Adipocyte (in vitro differentiated cells): Measurements from ENCODE around the gene COL6A2.

ENCODE experiments used
- DNase-seq: peaks from one replicate; pipeline ENCODE4 v3.0.0-alpha.2; 2015; ENCODE audit warnings: low read depth
- H3K27me3 ChIP-seq: replicated peaks from 2 replicates; pipeline ENCODE4 v1.7.0; 2013; ENCODE audit warnings: mild to moderate bottlenecking, low read length, moderate library complexity; ENCODE audit not compliant: control insufficient read depth, insufficient read depth
- H3K36me3 ChIP-seq: 2 replicates; pipeline ENCODE4 v1.7.0; 2013; ENCODE audit warnings: low read length, mild to moderate bottlenecking, moderate library complexity; ENCODE audit not compliant: control insufficient read depth, insufficient read depth, severe bottlenecking
- H3K4me1 ChIP-seq: 2 replicates; pipeline ENCODE4 v1.7.0; 2013; ENCODE audit warnings: mild to moderate bottlenecking, low read length, moderate library complexity; ENCODE audit not compliant: control insufficient read depth, insufficient read depth
- H3K4me3 ChIP-seq: 2 replicates; pipeline ENCODE4 v1.7.0; 2013; ENCODE audit warnings: mild to moderate bottlenecking, low read length, moderate library complexity
- H3K9ac ChIP-seq: 2 replicates; pipeline ENCODE4 v1.7.0; 2013; ENCODE audit warnings: mild to moderate bottlenecking, low read length, moderate library complexity
- H3K9me3 ChIP-seq: 2 replicates; pipeline ENCODE4 v1.7.0; 2013; ENCODE audit warnings: mild to moderate bottlenecking, low read length, moderate library complexity; ENCODE audit not compliant: control insufficient read depth

The COL6A2 gene

DNA sequence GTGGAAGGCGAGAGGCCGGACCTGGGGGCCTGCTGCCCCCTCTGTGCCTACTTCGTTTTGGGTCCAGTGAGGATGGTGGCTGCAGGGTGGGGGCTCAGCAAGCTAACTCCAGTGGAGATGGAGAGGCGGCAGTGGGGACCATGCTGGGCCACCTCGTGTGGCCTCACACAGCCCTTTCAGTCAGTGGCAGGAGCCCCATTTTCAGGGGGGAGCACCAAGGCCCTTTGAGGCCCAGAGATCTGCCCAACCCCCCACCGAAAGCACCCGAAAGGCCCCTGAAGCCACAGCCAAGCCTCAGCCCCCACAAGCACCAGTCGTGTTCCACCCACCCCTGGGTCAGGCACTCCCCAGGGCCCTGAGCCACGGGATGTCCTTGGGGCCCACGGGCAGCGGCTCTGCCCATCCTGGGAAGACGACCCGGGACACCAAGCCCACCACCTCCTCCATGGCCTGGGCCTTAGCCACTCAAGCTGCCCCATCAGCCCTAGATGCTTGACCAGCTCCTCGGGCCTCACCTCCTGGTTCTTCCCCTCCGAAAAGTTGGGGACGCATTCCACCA lies 57.1 kb downstream of the COL6A2 start:
- Histone ChIP-seq H3K4me1 (peaks cover 5% of the 10 kb centered on the region), H3K36me3 (no peaks in the 10 kb centered on the region), H3K27me3 (no peaks in the 10 kb centered on the region), H3K9me3 (no peaks in the 10 kb centered on the region), H3K9ac (no peak overlapping the region), H3K4me3 (no peak overlapping the region)
- DNase-seq = no peak

- Histone ChIP-seq H3K4me3 (no peak within 1 kb of the TSS), H3K27me3 (no peaks in the 10 kb centered on the region), H3K9ac (no peak within 1 kb of the TSS), H3K4me1 (peaks cover 5% of the 10 kb centered on the region), H3K36me3 (no peaks in the 10 kb centered on the region), H3K9me3 (no peaks in the 10 kb centered on the region)
- DNase-seq = no peak
Observed at GRCh38 chr21:46155514-46156377, 57.8 kb downstream of the COL6A2 start, which contains the start of gene FTCD. FTCD (minus strand) TSS chr21:46155579; CDS start chr21:46155523, 56 bp downstream.

DNA sequence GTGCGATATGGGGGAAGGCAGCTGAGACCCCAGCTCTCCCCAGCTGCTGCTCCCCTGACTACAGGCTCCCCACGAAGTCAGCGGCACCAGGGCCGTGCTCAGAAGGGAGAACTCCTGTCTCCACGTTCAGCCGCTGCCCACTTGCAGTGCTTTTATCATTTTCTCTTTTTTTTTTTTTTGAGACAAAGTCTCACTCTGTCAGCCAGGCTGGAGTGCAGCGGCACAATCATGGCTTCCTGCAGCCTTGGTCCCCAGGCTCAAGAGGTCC lies 58.4 kb downstream of the COL6A2 start:
- H3K9ac ChIP-seq = no peak overlapping the region
- DNase-seq = no peak
- no peaks in the 10 kb centered on the region for H3K27me3 ChIP-seq
- no peaks in the 10 kb centered on the region for H3K9me3 ChIP-seq
- no peak overlapping the region for H3K4me3 ChIP-seq
- H3K4me1 ChIP-seq = peaks cover 5% of the 10 kb centered on the region
- no peaks in the 10 kb centered on the region for H3K36me3 ChIP-seq

GRCh38 chr21:46156678-46157077 lies 58.8 kb downstream of the COL6A2 start:
- no peaks in the 10 kb centered on the region for H3K27me3 ChIP-seq
- no peak overlapping the region for H3K4me3 ChIP-seq
- H3K4me1 ChIP-seq = peaks cover 5% of the 10 kb centered on the region
- no peak for DNase-seq
- H3K36me3 ChIP-seq = no peaks in the 10 kb centered on the region
- H3K9me3 ChIP-seq = no peaks in the 10 kb centered on the region
- no peak overlapping the region for H3K9ac ChIP-seq

GRCh38 chr21:46157396-46157986 lies 59.6 kb downstream of the COL6A2 start:
- no peak overlapping the region for H3K9ac ChIP-seq
- H3K9me3 ChIP-seq = no peaks in the 10 kb centered on the region
- no peak for DNase-seq
- peaks cover 5% of the 10 kb centered on the region for H3K4me1 ChIP-seq
- no peaks in the 10 kb centered on the region for H3K36me3 ChIP-seq
- no peak overlapping the region for H3K4me3 ChIP-seq
- H3K27me3 ChIP-seq = no peaks in the 10 kb centered on the region

DNA sequence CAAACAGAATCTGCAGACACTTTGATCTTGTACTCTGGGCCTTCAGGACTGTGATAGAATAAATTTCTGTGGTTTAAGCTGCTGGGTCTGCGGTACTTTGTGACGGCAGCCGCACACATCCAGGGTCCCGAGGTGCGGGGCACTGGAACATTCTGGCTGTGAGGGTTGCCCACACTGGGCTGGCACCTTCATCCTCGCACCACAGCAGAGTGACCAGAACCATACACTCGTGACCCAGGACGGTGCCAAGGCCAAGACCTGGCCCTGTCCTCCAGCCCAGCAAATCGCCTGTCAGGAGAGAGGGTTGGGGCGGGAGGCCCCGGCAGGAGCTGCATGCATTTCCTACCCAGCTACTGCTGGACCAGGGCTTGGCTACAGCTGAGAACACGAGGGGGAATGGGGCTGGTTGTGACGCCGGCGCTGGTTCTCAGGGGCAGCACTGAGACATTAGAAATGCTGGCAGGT lies 60.1 kb downstream of the COL6A2 start:
- no peak for DNase-seq
- Histone ChIP-seq H3K4me3 (no peak overlapping the region), H3K9ac (no peak overlapping the region), H3K4me1 (peaks cover 5% of the 10 kb centered on the region), H3K9me3 (no peaks in the 10 kb centered on the region), H3K36me3 (no peaks in the 10 kb centered on the region), H3K27me3 (no peaks in the 10 kb centered on the region)

DNA sequence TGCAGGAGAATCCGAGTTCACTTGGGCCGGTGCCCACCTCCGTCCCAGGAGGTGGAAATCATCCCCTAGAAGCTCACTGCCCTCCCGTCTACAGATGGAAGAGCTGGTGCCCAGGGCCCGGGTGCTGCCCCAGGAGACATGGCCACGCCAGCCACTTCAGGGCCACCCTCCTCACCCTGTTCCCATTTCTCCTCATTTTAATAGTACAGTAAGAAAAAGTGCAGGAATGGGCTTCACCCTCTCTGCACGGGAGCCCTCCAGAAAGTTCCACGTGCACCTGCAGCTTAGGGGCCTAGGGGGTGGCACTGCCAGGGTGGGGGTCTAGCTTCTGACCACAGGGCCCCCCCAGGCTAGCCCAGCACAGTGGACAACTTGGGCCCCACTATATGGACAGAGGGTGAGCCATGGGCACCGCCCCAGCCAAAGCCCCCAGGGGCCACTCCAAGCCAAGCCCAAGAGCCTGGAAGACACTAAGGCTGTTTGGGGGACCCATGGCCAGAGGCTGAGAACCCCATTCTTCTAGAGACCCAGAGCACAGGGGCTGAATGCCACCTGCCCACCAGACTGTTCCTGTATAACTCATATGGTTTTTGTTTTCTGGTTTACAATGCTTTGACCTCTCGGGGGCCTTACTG lies 60.9 kb downstream of the COL6A2 start:
- DNase-seq = no peak

GRCh38 chr21:46159390-46159789 lies 61.5 kb downstream of the COL6A2 start:
- DNase-seq = no peak
- no peaks in the 10 kb centered on the region for H3K36me3 ChIP-seq

More for the DNA sequence above, 60.9 kb downstream of the COL6A2 start:
- Histone ChIP-seq H3K4me1 (no peaks in the 10 kb centered on the region), H3K27me3 (no peaks in the 10 kb centered on the region), H3K9ac (no peak overlapping the region), H3K4me3 (no peak overlapping the region), H3K9me3 (no peaks in the 10 kb centered on the region), H3K36me3 (no peaks in the 10 kb centered on the region)

GRCh38 chr21:46159841-46160656 lies 62.1 kb downstream of the COL6A2 start:
- Histone ChIP-seq H3K36me3 (no peaks in the 10 kb centered on the region), H3K27me3 (no peaks in the 10 kb centered on the region), H3K9ac (no peak overlapping the region), H3K4me3 (no peak overlapping the region), H3K9me3 (no peaks in the 10 kb centered on the region), H3K4me1 (no peaks in the 10 kb centered on the region)
- DNase-seq = no peak

More at GRCh38 chr21:46159390-46159789, 61.5 kb downstream of the COL6A2 start:
- no peaks in the 10 kb centered on the region for H3K27me3 ChIP-seq
- H3K9me3 ChIP-seq = no peaks in the 10 kb centered on the region
- no peak overlapping the region for H3K9ac ChIP-seq
- no peak overlapping the region for H3K4me3 ChIP-seq
- no peaks in the 10 kb centered on the region for H3K4me1 ChIP-seq

DNA sequence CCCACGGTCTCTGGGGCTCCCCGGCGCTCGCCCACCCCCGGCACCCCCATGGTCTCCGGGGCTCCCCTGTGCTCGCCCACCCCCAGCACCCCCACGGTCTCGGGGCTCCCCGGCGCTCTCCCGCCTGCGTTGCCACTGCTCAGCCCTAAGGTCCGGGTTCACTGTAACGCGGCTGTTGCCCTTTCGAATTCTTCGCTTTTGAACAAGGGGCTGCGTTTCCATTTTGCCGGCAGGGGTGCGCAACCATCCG lies 62.7 kb downstream of the COL6A2 start:
- DNase-seq = no peak
- no peaks in the 10 kb centered on the region for H3K9me3 ChIP-seq
- H3K4me1 ChIP-seq = no peaks in the 10 kb centered on the region
- no peak overlapping the region for H3K9ac ChIP-seq
- H3K27me3 ChIP-seq = no peaks in the 10 kb centered on the region
- no peaks in the 10 kb centered on the region for H3K36me3 ChIP-seq
- H3K4me3 ChIP-seq = no peak overlapping the region
